Esophagus muscularis mucosa (tissue), 4 donors: ENCODE measurements around the gene DNAAF5.

Experiments
- EP300 ChIP-seq: sonication (generic); formaldehyde crosslinking; IDR thresholded peaks from one replicate; pipeline ENCODE4 v1.6.1; 2017; ENCODE audit warnings: antibody characterized with exemption
- POLR2A ChIP-seq: fragments of 450-650 bp; IDR thresholded peaks from one replicate; pipeline ENCODE4 v1.6.1; 2017; ENCODE audit warnings: antibody characterized with exemption, moderate library complexity, mild to moderate bottlenecking, low read depth
- POLR2AphosphoS5 ChIP-seq, 2 donors: sonication (generic); formaldehyde crosslinking; IDR thresholded peaks; one replicate each; pipeline ENCODE4 v1.6.1; 2017; ENCODE audit warnings: antibody characterized with exemption in 2 of 2
- TF ChIP-seq, protein P1 (sequence below), 3 experiments: fragments of 200-600 bp in 2 of 3; fragments of 450-650 bp in 1 of 3; sonication (generic) in 2 of 3; IDR thresholded peaks; one replicate each; pipeline ENCODE4 v1.5.1; 2017 to 2019; ENCODE audit warnings: antibody characterized with exemption in 3 of 3, mild to moderate bottlenecking in 2 of 3, moderate library complexity in 1 of 3

DNA sequence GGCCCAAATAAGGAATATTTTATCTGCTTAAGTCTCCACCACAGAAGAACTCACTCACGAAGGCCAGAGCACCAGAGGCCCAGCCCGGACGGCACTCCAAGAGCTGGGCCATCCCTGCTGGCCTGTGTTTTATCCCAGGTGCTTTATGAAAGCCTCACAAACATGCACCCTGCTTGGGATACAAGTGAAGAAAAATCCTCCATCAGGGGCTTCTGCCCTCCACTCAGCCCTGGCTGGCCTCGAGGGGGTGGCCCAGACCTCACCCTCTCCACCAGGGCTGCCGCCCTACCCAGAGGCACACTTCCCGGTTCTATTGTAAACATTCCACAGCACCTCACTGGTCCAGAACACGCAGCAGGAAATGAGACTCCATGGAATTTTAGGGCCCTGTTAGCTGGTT, 19.8 kb upstream of the DNAAF5 start:
- TF ChIP-seq, protein P1, sequence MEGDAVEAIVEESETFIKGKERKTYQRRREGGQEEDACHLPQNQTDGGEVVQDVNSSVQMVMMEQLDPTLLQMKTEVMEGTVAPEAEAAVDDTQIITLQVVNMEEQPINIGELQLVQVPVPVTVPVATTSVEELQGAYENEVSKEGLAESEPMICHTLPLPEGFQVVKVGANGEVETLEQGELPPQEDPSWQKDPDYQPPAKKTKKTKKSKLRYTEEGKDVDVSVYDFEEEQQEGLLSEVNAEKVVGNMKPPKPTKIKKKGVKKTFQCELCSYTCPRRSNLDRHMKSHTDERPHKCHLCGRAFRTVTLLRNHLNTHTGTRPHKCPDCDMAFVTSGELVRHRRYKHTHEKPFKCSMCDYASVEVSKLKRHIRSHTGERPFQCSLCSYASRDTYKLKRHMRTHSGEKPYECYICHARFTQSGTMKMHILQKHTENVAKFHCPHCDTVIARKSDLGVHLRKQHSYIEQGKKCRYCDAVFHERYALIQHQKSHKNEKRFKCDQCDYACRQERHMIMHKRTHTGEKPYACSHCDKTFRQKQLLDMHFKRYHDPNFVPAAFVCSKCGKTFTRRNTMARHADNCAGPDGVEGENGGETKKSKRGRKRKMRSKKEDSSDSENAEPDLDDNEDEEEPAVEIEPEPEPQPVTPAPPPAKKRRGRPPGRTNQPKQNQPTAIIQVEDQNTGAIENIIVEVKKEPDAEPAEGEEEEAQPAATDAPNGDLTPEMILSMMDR (IDR thresholded peaks at IDR 0.05), result no peak
- TF ChIP-seq POLR2AphosphoS5 (IDR thresholded peaks at IDR 0.05) (no peak), POLR2A (no peak), EP300 (no peak)
